Caco-2 (cell line): ENCODE results near the gene JMJD6. TPM values are rescaled to one million over a fixed set of nuclear protein-coding genes. Genes with fewer than 3 reads are reported as not detected.

Experiments used
- BruUV-seq: library from RNA; stranded (reverse); fragments of 400-500 nt; replicated peaks from 2 replicates; lab custom pipeline; 2021; lab: Mats Ljungman, UMichigan
- CTCF ChIA-PET: fragments of 300-600 bp; sonication (Branson Sonifier 250); formaldehyde crosslinking; loops from one replicate; lab custom pipeline; 2022; ENCODE audit warnings: antibody characterized with exemption; lab: Charles Lee
- POLR2A ChIA-PET: fragments of 300-600 bp; sonication (Branson Sonifier 250); formaldehyde crosslinking; loops from one replicate; lab custom pipeline; 2022; ENCODE audit warnings: antibody characterized with exemption; lab: Charles Lee
- DNase-seq, 2 experiments: peaks; one replicate each; pipeline versions ENCODE4 v3.0.0 to v3.0.0-alpha.2; 2020 to 2022
- H3K27me3 ChIP-seq: replicated peaks from 2 replicates; pipeline ENCODE4 v1.6.0; 2011; ENCODE audit warnings: low read length; ENCODE audit not compliant: control insufficient read depth, insufficient read depth
- H3K36me3 ChIP-seq: 2 replicates; pipeline ENCODE4 v1.5.1; 2011; ENCODE audit warnings: low read length; ENCODE audit not compliant: control insufficient read depth, insufficient read depth
- H3K4me1 ChIP-seq: fragments of 250-450 bp; sonication (Bioruptor Pico); 2 replicates; pipeline ENCODE4 v1.5.1; 2020; ENCODE audit warnings: mild to moderate bottlenecking
- H3K4me3 ChIP-seq: 2 replicates; pipeline ENCODE4 v1.5.1; 2011; ENCODE audit warnings: low read depth, mild to moderate bottlenecking, control low read depth, low read length
- H3K9me3 ChIP-seq: fragments of 250-450 bp; sonication (Bioruptor Pico); 2 replicates; pipeline ENCODE4 v1.5.1; 2020; ENCODE audit warnings: mild to moderate bottlenecking, moderate library complexity
- H3K27ac Mint-ChIP-seq: one replicate; pipeline ENCODE4 v1.8.0; 2022; ENCODE audit warnings: mixed read lengths; ENCODE audit not compliant: unreplicated experiment
- H3K27me3 Mint-ChIP-seq: one replicate; pipeline ENCODE4 v1.8.0; 2022; ENCODE audit warnings: mixed read lengths; ENCODE audit not compliant: insufficient read depth, unreplicated experiment
- H3K36me3 Mint-ChIP-seq: one replicate; pipeline ENCODE4 v1.8.0; 2022; ENCODE audit warnings: mild to moderate bottlenecking, mixed read lengths; ENCODE audit not compliant: insufficient read depth, unreplicated experiment
- H3K4me1 Mint-ChIP-seq: one replicate; pipeline ENCODE4 v1.8.0; 2022; ENCODE audit warnings: low read depth, mixed read lengths; ENCODE audit not compliant: unreplicated experiment
- H3K4me3 Mint-ChIP-seq: one replicate; pipeline ENCODE4 v1.8.0; 2022; ENCODE audit warnings: mild to moderate bottlenecking, moderate library complexity, mixed read lengths; ENCODE audit not compliant: unreplicated experiment
- H3K9me3 Mint-ChIP-seq: one replicate; pipeline ENCODE4 v1.8.0; 2022; ENCODE audit warnings: mixed read lengths; ENCODE audit not compliant: unreplicated experiment
- intact Hi-C: fragments of 100-400 bp; cut with micrococcal nuclease; formaldehyde crosslinking; loops from one replicate; pipeline ENCODE4 v1.10.0; 2022; ENCODE audit not compliant: unreplicated experiment
- total RNA-seq: library from RNA; stranded (reverse); gene quantifications from 2 replicates; pipeline ENCODE4 v1.2.3, GENCODE V29; 2022
- TF ChIP-seq, protein P1 (sequence below), 2 experiments: fragments of 200-600 bp in 1 of 2; IDR thresholded peaks; 1 replicate in 1 of 2; 2 replicates in 1 of 2; pipeline versions ENCODE4 v1.5.1 to v1.8.0; 2011 to 2022; ENCODE audit warnings: antibody characterized with exemption in 1 of 2, control low read depth in 1 of 2, inconsistent platforms in 1 of 2, low read depth in 1 of 2, low read length in 1 of 2, mild to moderate bottlenecking in 1 of 2, moderate library complexity in 1 of 2; ENCODE audit not compliant: insufficient read depth in 1 of 2, severe bottlenecking in 1 of 2, unreplicated experiment in 1 of 2

Gene JMJD6
- total RNA-seq, 1 experiment from 2014 or later, result 37.4 TPM

GRCh38 chr17:76720211-76720610, 6.2 kb downstream of the JMJD6 start:
- ChIA-PET CTCF (no interaction called here), POLR2A (no interaction called here)
- intact Hi-C loops, result no loop called here
- Histone ChIP-seq H3K36me3 (peaks cover 5% of the 10 kb centered on the region), H3K27me3 (no peaks in the 10 kb centered on the region), H3K4me1 (no peaks in the 10 kb centered on the region), H3K9me3 (no peaks in the 10 kb centered on the region), H3K4me3 (no peak overlapping the region)
- Mint-ChIP-seq H3K36me3 (peaks cover 98% of the 10 kb centered on the region), H3K27me3 (no peaks in the 10 kb centered on the region), H3K27ac (no peak overlapping the region), H3K9me3 (no peaks in the 10 kb centered on the region), H3K4me1 (peaks cover 6% of the 10 kb centered on the region), H3K4me3 (no peak overlapping the region)
- no peak for DNase-seq
- TF ChIP-seq, protein P1, sequence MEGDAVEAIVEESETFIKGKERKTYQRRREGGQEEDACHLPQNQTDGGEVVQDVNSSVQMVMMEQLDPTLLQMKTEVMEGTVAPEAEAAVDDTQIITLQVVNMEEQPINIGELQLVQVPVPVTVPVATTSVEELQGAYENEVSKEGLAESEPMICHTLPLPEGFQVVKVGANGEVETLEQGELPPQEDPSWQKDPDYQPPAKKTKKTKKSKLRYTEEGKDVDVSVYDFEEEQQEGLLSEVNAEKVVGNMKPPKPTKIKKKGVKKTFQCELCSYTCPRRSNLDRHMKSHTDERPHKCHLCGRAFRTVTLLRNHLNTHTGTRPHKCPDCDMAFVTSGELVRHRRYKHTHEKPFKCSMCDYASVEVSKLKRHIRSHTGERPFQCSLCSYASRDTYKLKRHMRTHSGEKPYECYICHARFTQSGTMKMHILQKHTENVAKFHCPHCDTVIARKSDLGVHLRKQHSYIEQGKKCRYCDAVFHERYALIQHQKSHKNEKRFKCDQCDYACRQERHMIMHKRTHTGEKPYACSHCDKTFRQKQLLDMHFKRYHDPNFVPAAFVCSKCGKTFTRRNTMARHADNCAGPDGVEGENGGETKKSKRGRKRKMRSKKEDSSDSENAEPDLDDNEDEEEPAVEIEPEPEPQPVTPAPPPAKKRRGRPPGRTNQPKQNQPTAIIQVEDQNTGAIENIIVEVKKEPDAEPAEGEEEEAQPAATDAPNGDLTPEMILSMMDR (IDR thresholded peaks at IDR 0.05; ENCODE audit: insufficient read depth in 1 of 2, low read depth in 1 of 2, low read length in 1 of 2, severe bottlenecking in 1 of 2, unreplicated experiment in 1 of 2), result no peak
- no TSS peak for BruUV-seq

DNA sequence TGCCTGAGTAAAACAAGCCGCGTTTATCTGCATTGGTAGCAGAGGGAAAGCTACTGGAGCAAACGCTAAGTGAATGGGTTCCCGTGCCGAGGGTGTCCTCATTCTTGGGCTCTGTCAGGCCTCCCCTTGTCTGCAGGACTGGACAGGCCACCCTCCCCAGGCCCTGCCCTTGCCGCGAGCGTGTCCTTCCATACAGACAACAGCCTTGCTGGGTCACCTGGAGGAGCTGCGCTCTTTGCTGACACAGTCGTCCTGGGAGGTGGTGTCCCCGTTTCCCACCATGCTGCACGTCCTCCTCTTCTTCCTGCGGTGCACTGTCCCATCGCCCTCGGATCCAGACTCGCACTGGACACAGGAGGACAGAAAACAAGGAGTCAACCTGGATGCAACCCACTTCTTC, 7.9 kb downstream of the JMJD6 start:
- Histone ChIP-seq H3K36me3 (peaks cover 3% of the 10 kb centered on the region; the same call in 1 of the 2 replicates), H3K27me3 (no peaks in the 10 kb centered on the region), H3K4me3 (no peak overlapping the region), H3K4me1 (no peaks in the 10 kb centered on the region), H3K9me3 (no peaks in the 10 kb centered on the region)
- POLR2A ChIA-PET, result no interaction called here
- H3K36me3 Mint-ChIP-seq, result peaks cover 86% of the 10 kb centered on the region
- no peak for DNase-seq
- no peaks in the 10 kb centered on the region for H3K27me3 Mint-ChIP-seq
- peaks cover 6% of the 10 kb centered on the region for H3K4me1 Mint-ChIP-seq
- no peak overlapping the region for H3K27ac Mint-ChIP-seq
- no peaks in the 10 kb centered on the region for H3K9me3 Mint-ChIP-seq
- intact Hi-C loops, result no loop called here
- TF ChIP-seq, protein P1 (IDR thresholded peaks at IDR 0.05; ENCODE audit: insufficient read depth in 1 of 2, low read depth in 1 of 2, low read length in 1 of 2, severe bottlenecking in 1 of 2, unreplicated experiment in 1 of 2), result no peak
- no TSS peak for BruUV-seq
- CTCF ChIA-PET, result no interaction called here
- no peak overlapping the region for H3K4me3 Mint-ChIP-seq

DNA sequence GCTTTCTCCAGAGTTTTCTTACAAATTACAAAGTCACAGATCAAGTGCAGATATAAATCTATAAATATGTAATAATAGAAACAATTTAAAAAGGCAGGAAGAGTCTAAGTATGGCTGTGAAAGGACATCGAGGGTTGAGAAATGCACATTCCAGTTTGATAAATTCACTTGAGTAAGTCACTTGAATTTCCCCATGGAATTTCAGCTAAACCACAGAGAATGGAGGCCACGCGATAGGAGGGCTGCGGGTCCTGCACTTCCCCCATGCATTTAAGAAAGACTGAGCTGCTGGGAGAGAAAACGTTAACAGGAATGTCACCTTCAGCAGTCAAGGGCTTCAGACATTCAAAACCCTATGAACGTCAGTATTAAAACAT, 9.6 kb downstream of the JMJD6 start:
- H3K4me1 ChIP-seq, result no peaks in the 10 kb centered on the region
- Mint-ChIP-seq H3K36me3 (peaks cover 71% of the 10 kb centered on the region), H3K27me3 (no peaks in the 10 kb centered on the region), H3K27ac (no peak overlapping the region), H3K4me1 (peaks cover 6% of the 10 kb centered on the region), H3K9me3 (no peaks in the 10 kb centered on the region), H3K4me3 (no peak overlapping the region)
- no peak for DNase-seq
- POLR2A ChIA-PET, result no interaction called here
- CTCF ChIA-PET, result interaction anchor here (0.5 kb wide), 1 partner anchor 13 kb away, joined by 4 read pairs; no protein-coding TSS in a partner anchor
- no peak overlapping the region for H3K4me3 ChIP-seq
- no peaks in the 10 kb centered on the region for H3K9me3 ChIP-seq
- BruUV-seq, result no TSS peak
- TF ChIP-seq, protein P1 (IDR thresholded peaks at IDR 0.05; ENCODE audit: insufficient read depth in 1 of 2, low read depth in 1 of 2, low read length in 1 of 2, severe bottlenecking in 1 of 2, unreplicated experiment in 1 of 2), result no peak
- peaks cover 3% of the 10 kb centered on the region for H3K36me3 ChIP-seq
- H3K27me3 ChIP-seq, result no peaks in the 10 kb centered on the region
- intact Hi-C loops, result no loop called here
